GM18873 (cell line): ENCODE results near the gene CENPX.
"Not testable (repeated sequence)": the region's sequence is repeated elsewhere in the genome, so short reads cannot be mapped to it uniquely, and the experiment has no call there.

Source experiments
- ATAC-seq: cut with Tn5 transposase; IDR thresholded peaks from one replicate; pipeline ENCODE4 v1.9.1; 2021; ENCODE audit warnings: mild to moderate bottlenecking, moderate library complexity, moderate number of reproducible peaks; ENCODE audit not compliant: unreplicated experiment, low FRiP score

Gene CENPX

DNA sequence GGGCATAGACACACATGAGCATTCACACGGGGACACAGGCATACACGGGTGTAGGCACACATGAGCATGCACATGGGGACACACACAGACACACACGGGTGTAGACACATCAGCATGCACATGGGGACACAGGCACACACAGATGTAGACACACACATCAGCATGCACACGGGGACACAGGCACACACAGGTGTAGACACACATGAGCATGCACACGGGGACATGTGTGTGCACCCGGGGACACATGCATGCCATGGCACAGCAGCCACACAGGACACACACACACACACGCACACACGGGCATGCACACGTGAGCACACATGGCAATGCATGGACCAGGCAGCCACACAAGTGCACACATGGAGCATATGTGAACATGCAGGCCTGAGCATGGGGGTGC, 20.0 kb upstream of the CENPX start:
- no peak for ATAC-seq

DNA sequence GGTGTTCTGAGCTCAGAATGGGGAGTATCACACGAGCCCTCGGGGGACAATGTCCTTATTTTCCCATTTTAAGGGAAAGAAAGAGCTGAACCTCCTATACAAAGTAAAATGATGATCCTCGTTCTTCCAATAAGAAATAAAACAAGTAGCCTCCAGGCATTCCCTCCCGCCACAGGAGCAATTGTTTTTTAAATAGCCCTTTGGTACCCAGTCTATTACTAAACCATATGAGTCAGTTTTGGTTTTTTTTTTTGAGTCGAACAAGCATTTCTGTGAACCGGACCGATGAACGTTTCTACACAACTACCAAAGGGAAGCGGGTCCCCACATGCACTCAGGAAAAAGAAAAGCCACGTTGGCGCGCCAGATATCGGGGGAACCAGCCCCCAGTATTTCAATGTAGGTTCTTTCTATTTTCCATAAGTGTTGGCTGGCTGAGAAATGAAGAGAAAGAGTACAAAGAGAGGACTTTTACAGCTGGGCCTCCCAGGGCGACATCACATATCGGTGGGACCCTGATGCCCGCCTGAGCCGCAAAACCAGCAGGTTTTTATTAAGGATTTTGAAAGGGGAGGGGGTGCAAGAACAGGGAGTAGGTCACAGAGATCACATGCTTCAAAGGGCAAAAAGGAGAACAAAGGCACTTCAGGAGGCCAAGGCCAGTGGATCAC, 18.6 kb upstream of the CENPX start:
- ATAC-seq: no peak

GRCh38 chr17:82039695-82040299, 17.1 kb upstream of the CENPX start:
- ATAC-seq: no peak

GRCh38 chr17:82038796-82039409, 16.2 kb upstream of the CENPX start:
- ATAC-seq: not testable (repeated sequence)

DNA sequence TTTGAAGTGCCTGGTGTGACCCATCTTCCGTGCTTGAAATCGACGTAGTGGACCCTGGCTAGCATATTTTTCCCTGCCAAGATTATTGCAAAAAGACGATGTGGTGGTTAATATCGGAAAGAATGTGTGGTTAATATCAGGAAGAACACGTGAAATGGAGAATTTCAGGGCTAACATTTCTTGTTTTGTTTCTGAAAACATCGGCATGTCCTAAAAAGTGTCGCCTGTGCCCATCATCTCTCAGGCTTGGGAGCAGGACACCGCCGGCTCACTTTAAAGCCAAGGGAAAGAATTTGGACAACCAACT, 15.2 kb upstream of the CENPX start:
- no peak for ATAC-seq

DNA sequence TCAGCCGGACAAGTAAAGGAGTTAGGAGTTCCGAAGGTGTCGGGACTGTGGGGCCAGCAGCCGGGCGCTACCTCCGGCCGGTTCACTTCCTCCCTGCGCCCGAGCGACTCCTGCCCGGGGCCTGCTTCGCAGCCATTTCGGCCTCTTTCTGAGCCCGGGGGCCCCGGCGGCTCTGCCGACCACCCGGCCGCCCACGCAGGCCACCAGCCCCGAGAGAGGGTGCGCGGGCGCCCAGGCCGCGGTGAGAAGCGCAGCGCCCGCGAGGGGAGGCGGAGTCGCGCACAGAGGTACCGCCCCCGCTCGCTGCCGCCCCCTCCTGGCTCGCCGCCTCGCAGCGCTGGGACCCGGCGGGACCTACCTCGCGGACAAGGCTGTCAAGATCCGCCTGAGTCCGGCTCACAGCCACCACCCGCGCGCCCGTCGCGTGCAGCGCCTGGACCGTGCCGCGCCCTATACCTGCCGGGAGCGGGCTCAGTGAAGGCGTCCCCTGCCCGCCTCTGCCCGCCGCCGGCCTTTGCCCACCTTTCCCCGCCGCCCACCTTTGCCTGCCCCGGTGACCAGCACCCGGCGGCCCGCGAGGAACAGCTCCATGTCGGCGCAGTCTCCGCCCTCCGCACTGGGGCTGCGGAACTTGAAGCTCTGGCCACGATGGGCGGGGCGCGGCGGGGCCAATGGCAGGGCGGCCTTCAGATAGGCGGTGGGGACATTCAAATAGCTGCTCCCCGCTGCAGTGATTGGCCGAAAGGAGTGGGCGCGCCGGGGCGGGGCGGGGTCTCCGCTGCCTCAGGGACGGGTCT, 14.6 kb upstream of the CENPX start, which contains the start of gene DCXR:
DCXR (minus strand) TSS at position 606 of the 797 bp plus-strand sequence; CDS start at position 591, 15 bp downstream.
- peak; percentile 82 for ATAC-seq

DNA sequence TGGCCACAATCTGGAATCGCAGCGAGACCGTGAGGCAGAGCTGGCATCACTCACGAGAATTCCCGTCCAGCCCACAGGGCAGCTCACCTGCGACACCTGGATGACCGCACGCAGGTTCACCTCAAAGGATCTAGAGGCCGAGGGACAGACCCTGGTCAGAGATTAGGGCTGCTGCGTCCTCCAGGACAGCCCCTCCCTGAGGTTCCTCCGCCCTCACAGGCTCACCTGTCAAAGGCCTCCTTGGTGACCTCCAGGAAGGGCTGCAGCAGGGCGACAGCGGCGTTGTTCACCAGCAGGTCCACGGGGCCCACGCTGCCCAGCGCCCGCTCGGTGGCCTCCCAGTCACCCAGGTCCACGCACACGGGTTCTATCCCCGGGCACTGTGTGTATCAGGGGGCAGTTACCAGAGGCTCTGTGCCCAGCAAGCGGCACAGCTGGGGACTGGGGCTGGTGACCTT, 14.0 kb upstream of the CENPX start:
- ATAC-seq: no peak

DNA sequence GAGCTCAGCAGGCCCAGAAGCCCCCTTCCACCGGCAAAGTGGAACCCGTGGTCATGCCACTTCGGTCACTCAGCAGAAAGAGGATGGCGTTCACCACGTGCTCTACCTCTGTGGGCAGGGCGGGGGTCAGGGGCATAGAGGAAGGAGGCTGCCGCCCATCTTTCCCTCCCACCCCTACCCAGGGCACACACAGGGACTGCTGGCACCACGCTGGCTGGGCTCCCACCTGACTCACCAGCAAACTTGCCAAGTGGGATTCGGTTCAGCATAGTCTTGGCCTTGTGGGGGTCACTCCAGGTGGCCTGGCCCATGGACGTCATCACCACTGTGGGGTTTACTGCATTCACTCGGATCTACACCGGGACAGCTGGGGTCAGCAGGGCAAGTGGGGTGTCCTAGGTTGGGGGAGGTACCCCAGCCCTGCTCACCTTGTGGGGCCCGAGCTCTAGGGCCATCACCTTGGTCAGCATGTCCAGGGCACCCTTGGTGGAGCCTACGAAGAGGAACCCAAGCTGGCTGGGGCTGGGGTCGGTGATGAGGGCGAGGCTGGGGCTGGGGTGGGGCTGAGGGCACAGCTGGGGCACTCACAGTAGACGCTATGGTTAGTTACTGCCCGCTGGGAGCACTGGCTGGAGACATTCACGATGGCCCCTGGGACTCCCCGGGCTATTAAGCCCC, 13.4 kb upstream of the CENPX start:
- no peak for ATAC-seq

DNA sequence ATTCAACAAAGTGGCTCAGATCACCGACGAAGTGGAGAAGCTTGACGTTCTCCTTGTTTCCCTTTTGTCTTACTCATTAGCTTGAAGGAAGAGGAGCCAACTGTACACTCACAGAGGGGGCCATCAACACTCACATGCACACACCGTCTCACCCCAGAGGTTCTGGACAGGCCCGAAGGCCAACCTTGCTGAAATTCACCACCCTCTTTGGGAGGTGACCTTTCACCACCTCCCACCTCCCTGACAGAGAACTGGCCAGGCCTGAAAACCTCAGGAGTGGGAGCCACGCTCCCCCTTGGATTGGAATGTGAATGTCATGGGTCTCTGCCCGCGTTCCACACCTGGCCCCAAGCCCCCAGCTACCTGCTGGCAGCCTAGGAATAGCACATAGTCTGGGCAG, 12.8 kb upstream of the CENPX start:
- no peak for ATAC-seq

DNA sequence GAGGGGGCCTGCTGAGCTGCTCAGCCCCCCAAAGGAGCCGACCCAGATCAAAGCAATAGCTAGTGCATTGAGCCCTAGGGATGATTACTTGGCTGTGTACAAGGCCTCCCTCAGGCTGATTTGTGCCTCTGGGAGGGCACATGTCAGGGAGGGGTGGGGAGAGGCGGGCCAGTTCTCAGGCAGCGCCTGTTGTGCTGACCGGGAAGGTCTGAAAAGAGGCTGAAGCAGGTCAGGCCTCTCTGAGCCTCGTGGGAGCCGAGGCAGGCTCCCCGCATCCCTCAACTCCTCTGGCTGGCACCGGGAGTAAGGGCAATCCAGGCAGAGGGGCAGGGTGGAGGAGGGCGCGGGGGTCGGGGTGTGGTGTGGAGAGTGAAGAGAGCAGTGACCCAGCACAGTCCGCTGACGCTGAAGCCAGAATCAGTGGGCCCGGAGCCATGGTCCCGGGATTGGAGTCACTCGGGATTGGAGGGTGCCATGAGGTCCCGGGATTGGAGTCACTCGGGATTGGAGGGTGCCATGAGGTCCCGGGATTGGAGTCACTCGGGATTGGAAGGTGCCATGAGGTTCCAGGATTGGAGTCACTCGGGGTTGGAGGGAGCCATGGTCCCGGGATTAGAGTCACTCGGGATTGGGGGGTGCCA, 11.8 kb upstream of the CENPX start:
- ATAC-seq: no peak

DNA sequence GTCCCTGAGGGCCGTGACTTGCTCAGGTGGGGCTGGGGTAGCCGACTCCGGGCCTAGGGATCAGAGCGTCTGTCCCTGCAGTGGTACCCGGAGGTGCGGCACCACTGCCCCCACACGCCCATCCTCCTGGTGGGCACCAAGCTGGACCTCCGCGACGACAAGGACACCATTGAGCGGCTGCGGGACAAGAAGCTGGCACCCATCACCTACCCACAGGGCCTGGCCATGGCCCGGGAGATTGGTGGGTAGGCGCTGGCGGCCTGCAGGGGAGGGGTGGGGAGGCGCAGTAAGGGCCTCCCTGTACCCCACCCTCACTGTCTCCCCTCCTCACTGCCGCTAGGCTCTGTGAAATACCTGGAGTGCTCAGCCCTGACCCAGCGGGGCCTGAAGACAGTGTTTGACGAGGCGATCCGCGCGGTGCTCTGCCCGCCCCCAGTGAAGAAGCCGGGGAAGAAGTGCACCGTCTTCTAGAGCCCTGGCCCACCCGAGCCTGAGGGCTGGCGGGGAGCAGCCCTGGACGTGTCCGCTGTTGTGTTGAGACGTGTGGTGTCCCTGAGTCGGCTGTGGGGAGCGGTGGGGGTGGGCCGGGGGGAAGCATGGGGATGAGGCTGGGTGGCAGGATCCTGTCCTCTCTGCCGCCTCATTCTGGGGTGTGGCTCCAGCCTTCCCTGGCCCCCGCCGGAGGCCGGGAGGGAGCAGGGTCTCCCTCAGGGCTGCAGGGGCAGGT, 10.8 kb upstream of the CENPX start:
- no peak for ATAC-seq

DNA sequence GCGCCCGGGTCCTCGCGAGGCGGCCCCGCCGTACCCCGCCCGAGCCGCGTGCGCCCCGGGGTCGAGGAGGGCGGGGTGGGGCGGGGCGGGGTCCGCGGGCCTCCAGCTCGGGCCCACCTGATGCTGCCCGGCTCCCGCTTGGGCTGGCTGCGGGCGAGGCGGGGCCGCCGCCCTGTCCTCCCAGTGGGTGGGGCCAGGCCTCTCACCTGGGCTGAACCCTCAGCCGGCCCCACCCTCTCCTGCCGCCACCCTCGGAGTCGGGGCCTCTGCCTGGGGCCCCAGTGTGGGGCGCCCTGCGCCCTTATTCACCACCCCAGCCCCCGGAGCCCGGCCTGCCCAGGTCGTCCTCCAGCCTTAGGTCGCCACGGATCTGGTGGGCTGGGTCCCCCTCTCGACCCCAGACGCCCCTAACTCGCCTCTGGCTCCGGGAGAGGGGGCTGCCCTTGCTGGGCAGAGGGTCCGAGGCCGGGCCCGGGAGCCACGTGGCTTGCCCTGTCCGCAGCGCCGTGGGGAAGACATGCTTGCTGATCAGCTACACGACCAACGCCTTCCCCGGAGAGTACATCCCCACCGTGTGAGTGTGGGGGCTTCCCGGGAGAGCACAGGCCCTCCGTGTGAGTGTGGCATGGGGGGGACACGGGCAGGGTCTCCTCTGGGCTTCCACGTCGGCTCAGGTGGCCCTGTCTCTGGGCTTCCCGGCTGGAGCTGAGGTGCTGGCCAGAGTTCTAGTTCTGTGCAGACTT, 9.4 kb upstream of the CENPX start:
- no peak for ATAC-seq

DNA sequence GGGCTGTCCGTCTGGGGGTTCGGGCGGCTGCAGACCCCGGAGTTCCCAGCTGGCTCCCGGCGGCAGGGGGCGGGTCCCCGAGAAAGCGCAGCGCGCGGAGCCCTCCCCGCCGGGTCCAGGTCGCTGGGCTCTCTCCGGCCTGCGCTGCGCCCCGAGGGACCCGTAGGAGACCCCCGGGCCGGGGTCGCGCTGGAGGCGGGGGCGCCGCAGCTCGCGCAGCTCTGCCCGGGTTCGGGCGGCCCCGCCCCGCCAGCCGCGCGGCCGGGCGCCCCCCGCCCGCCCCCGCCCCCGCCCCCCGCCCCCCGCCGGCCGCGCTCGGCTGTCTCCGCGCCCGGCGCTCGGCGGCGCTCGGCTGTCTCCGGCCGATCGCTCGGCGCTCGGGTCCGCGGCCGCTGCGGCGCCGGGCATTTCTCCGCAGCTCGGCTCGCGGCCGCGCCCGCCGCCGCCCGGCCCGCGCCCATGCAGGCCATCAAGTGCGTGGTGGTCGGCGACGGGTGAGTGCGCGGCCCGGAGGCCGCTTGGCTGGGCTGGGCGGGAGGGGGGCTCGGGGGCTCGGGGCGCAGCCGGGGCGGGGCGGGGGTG, 8.7 kb upstream of the CENPX start, which contains the start of gene RAC3:
RAC3 (plus strand) TSS at position 376 of the 582 bp plus-strand sequence; CDS start at position 460, 84 bp downstream.
- ATAC-seq: no peak

DNA sequence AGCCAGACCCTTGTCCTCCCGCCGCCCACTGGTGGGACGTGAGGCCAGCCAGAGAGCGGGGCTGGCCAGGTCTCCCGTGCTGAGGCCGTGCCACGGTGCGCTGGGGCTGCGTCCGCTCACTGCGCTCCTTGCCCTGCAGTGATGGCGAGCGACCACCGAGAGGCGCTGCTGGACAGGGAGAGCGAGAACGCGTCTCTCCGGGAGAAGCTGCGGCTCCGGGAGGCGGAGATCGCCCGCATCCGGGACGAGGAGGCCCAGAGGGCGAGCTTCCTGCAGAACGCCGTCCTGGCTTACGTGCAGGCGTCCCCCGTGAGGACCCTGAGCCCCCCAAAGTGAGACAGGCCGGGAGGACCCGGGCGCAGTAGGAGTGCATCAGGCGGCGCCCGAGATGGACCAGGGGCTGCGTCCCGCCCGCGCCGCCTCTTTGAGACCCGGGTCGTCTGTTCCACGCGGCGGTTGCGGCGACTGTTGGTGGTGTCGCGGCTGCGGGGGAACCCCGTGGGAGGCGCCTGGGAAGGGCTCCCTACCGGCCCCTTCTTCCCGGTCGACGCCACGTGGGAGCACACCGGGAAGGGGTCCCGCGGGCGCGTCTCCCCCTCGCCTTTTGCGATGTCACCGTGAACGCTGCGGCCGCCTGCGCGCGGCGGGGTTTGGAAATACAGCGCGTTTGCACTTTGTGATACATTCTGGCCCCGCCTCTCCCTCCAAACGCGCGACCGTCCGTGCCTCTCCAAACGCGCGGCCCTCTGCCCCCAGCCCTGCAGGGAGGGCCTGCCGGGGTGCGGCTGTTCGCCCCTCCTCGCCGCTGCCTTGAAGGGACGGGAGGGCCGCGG, 8.0 kb upstream of the CENPX start:
- no peak for ATAC-seq

DNA sequence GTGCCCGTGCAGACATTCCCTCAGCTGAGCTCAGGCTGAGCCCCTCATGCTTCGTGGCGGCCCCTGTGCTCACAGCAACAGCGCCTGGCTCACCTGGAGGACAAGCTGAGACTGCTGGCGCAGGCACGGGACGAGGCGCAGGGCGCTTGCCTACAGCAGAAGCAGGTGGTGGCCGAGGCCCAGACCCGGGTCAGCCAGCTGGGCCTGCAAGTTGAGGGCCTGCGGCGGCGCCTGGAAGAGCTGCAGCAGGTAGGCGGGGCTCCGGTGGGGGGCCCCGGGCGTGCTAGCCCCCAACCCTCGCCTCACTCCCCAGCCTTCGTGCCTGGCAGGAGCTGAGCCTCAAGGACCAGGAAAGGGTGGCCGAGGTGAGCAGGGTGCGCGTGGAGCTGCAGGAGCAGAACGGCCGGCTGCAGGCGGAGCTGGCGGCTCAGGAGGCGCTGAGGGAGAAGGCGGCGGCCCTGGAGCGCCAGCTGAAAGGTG, 7.4 kb upstream of the CENPX start:
- no peak for ATAC-seq

DNA sequence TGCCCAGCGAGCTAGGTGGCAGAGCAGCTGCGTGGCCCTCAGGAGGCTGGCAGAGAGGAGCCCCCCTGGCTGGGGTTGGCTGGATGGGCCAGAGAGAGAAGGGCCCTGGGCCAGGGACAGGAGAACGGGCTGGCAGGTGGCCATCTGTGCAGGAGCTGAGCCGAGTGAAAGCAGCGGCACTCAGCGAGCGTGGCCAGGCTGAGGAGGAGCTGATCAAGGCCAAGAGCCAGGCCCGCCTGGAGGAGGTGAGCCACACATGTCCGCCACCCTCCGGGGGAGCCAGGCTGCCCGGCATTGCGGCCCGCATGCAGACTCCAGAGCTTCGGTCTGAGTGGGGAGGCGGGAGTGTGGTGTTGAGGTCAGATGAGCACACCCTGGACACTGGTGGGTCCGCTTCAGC, 6.7 kb upstream of the CENPX start:
- no peak for ATAC-seq

GRCh38 chr17:82028966-82029365, 6.3 kb upstream of the CENPX start:
- no peak for ATAC-seq
